Measurements from ENCODE around the gene SEPTIN10. TPM values are rescaled to one million over a fixed set of nuclear protein-coding genes. Genes with fewer than 3 reads are reported as not detected.

Gene SEPTIN10
- total and polyA plus RNA-seq, 2 donors = 90.2 to 140 TPM

- no peak overlapping the region for H3K4me3 ChIP-seq (ENCODE audit: low read depth, low read length)
- 81% methylated on average over 4 of the region's 4 CpGs for WGBS
- H3K27ac ChIP-seq (ENCODE audit: low read depth) = no peak overlapping the region
- no peaks in the 10 kb centered on the region for H3K36me3 ChIP-seq (ENCODE audit: insufficient read depth)
- no peak for DNase-seq (ENCODE audit: extremely low spot score)
- H3K4me1 ChIP-seq (ENCODE audit: insufficient read depth) = no peaks in the 10 kb centered on the region
Measured at GRCh38 chr2:109624339-109624738, 10.6 kb upstream of the SEPTIN10 start.

GRCh38 chr2:109623923-109624322, 10.2 kb upstream of the SEPTIN10 start:
- 97% methylated on average over 4 of the region's 4 CpGs for WGBS
- DNase-seq (ENCODE audit: extremely low spot score) = no peak
- no peaks in the 10 kb centered on the region for H3K36me3 ChIP-seq (ENCODE audit: insufficient read depth)
- H3K4me1 ChIP-seq (ENCODE audit: insufficient read depth) = no peaks in the 10 kb centered on the region
- H3K4me3 ChIP-seq (ENCODE audit: low read depth, low read length) = no peak overlapping the region
- no peak overlapping the region for H3K27ac ChIP-seq (ENCODE audit: low read depth)

- no peak overlapping the region for H3K4me3 ChIP-seq (ENCODE audit: low read depth, low read length)
- no peaks in the 10 kb centered on the region for H3K4me1 ChIP-seq (ENCODE audit: insufficient read depth)
- no peaks in the 10 kb centered on the region for H3K36me3 ChIP-seq (ENCODE audit: insufficient read depth)
- WGBS = 64% methylated on average over 5 of the region's 5 CpGs
- DNase-seq (ENCODE audit: extremely low spot score) = no peak
- no peak overlapping the region for H3K27ac ChIP-seq (ENCODE audit: low read depth)
Measured at GRCh38 chr2:109623297-109623696, 9.5 kb upstream of the SEPTIN10 start.

GRCh38 chr2:109619032-109619615, 5.4 kb upstream of the SEPTIN10 start:
- Histone ChIP-seq H3K4me1 (ENCODE audit: insufficient read depth) (no peaks in the 10 kb centered on the region), H3K4me3 (ENCODE audit: low read depth, low read length) (no peak overlapping the region), H3K36me3 (ENCODE audit: insufficient read depth) (no peaks in the 10 kb centered on the region), H3K27ac (ENCODE audit: low read depth) (no peak overlapping the region)
- WGBS = 73% methylated on average over 4 of the region's 4 CpGs
- DNase-seq (ENCODE audit: extremely low spot score) = no peak

GRCh38 chr2:109616184-109616583, 2.4 kb upstream of the SEPTIN10 start:
- Histone ChIP-seq H3K4me1 (ENCODE audit: insufficient read depth) (no peaks in the 10 kb centered on the region), H3K4me3 (ENCODE audit: low read depth, low read length) (peak overlapping the region; percentile 95), H3K27ac (ENCODE audit: low read depth) (no peak overlapping the region), H3K36me3 (ENCODE audit: insufficient read depth) (no peaks in the 10 kb centered on the region)
- DNase-seq (ENCODE audit: extremely low spot score) = no peak
- WGBS = 82% methylated on average over 5 of the region's 5 CpGs

- 61% methylated on average over 24 of the region's 24 CpGs for WGBS
- Histone ChIP-seq H3K4me3 (ENCODE audit: low read depth, low read length) (peak overlapping the region; percentile 95), H3K36me3 (ENCODE audit: insufficient read depth) (no peaks in the 10 kb centered on the region), H3K27ac (ENCODE audit: low read depth) (no peak overlapping the region), H3K4me1 (ENCODE audit: insufficient read depth) (no peaks in the 10 kb centered on the region)
- no peak for DNase-seq (ENCODE audit: extremely low spot score)
Measured at GRCh38 chr2:109615637-109616144, 1.9 kb upstream of the SEPTIN10 start.

GRCh38 chr2:109614715-109615636, 1.2 kb upstream of the SEPTIN10 start:
- WGBS = 5% methylated on average over 90 of the region's 90 CpGs
- H3K36me3 ChIP-seq (ENCODE audit: insufficient read depth) = no peaks in the 10 kb centered on the region
- DNase-seq (ENCODE audit: extremely low spot score) = no peak
- H3K4me3 ChIP-seq (ENCODE audit: low read depth, low read length) = peak overlapping the region; percentile 95
- H3K27ac ChIP-seq (ENCODE audit: low read depth) = peak overlapping the region; percentile 93
- no peaks in the 10 kb centered on the region for H3K4me1 ChIP-seq (ENCODE audit: insufficient read depth)

- WGBS = under 1% methylated on average over 82 of the region's 82 CpGs
- DNase-seq (ENCODE audit: extremely low spot score) = no peak
- peak overlapping the region; percentile 95 for H3K4me3 ChIP-seq (ENCODE audit: low read depth, low read length)
- H3K36me3 ChIP-seq (ENCODE audit: insufficient read depth) = no peaks in the 10 kb centered on the region
- no peaks in the 10 kb centered on the region for H3K4me1 ChIP-seq (ENCODE audit: insufficient read depth)
- H3K27ac ChIP-seq (ENCODE audit: low read depth) = peak overlapping the region; percentile 99
Measured at GRCh38 chr2:109613081-109613921, 465 bp downstream of the SEPTIN10 start.

GRCh38 chr2:109611467-109612095, 2.2 kb downstream of the SEPTIN10 start:
- WGBS = 85% methylated on average over 5 of the region's 5 CpGs
- no peaks in the 10 kb centered on the region for H3K36me3 ChIP-seq (ENCODE audit: insufficient read depth)
- H3K4me1 ChIP-seq (ENCODE audit: insufficient read depth) = no peaks in the 10 kb centered on the region
- DNase-seq (ENCODE audit: extremely low spot score) = no peak
- no peak overlapping the region for H3K4me3 ChIP-seq (ENCODE audit: low read depth, low read length)
- peak overlapping the region; percentile 34 for H3K27ac ChIP-seq (ENCODE audit: low read depth)

GRCh38 chr2:109609352-109610024, 4.3 kb downstream of the SEPTIN10 start:
- Histone ChIP-seq H3K27ac (ENCODE audit: low read depth) (no peak overlapping the region), H3K4me1 (ENCODE audit: insufficient read depth) (no peaks in the 10 kb centered on the region), H3K36me3 (ENCODE audit: insufficient read depth) (no peaks in the 10 kb centered on the region), H3K4me3 (ENCODE audit: low read depth, low read length) (no peak overlapping the region)
- no peak for DNase-seq (ENCODE audit: extremely low spot score)
- 47% methylated on average over 8 of the region's 8 CpGs for WGBS

- DNase-seq (ENCODE audit: extremely low spot score) = no peak
- Histone ChIP-seq H3K4me3 (ENCODE audit: low read depth, low read length) (no peak overlapping the region), H3K36me3 (ENCODE audit: insufficient read depth) (no peaks in the 10 kb centered on the region), H3K4me1 (ENCODE audit: insufficient read depth) (no peaks in the 10 kb centered on the region), H3K27ac (ENCODE audit: low read depth) (no peak overlapping the region)
- 78% methylated on average over 2 of the region's 2 CpGs for WGBS
Measured at GRCh38 chr2:109607766-109608165, 6.0 kb downstream of the SEPTIN10 start.

GRCh38 chr2:109604597-109604996, 9.2 kb downstream of the SEPTIN10 start:
- no peak for DNase-seq (ENCODE audit: extremely low spot score)
- Histone ChIP-seq H3K36me3 (ENCODE audit: insufficient read depth) (no peaks in the 10 kb centered on the region), H3K4me3 (ENCODE audit: low read depth, low read length) (no peak overlapping the region), H3K27ac (ENCODE audit: low read depth) (no peak overlapping the region), H3K4me1 (ENCODE audit: insufficient read depth) (no peaks in the 10 kb centered on the region)
- 81% methylated on average over 5 of the region's 5 CpGs for WGBS

All from urinary bladder (tissue), 4 donors.